Kidney (tissue), 14 donors: ENCODE data around the gene BPIFA2. TPM values are rescaled to one million over a fixed set of nuclear protein-coding genes. Genes with fewer than 3 reads are reported as not detected.

Experiments used
- DNase-seq, 5 donors: peaks; one replicate each; pipeline ENCODE4 v3.0.0-alpha.2; 2013 to 2020
- FAIRE-seq: peaks from 2 replicates; lab custom pipeline; 2012; peaks lifted over from hg19 to GRCh38; lab: Jason Lieb, UNC
- H3K27ac ChIP-seq, 2 donors: one replicate each; pipeline ENCODE4 v1.7.0; 2013; ENCODE audit warnings: low read depth in 2 of 2, low read length in 2 of 2, inconsistent platforms in 1 of 2
- H3K27me3 ChIP-seq: one replicate; pipeline ENCODE4 v1.7.1; 2013; ENCODE audit warnings: low read length, inconsistent platforms; ENCODE audit not compliant: control insufficient read depth, insufficient read depth
- H3K36me3 ChIP-seq, 3 donors: one replicate each; pipeline versions ENCODE4 v1.7.0 to v1.7.1; 2013; ENCODE audit warnings: low read length in 3 of 3, control low read depth in 1 of 3, inconsistent platforms in 1 of 3; ENCODE audit not compliant: insufficient read depth in 3 of 3, control insufficient read depth in 2 of 3
- H3K4me1 ChIP-seq, 3 donors: one replicate each; pipeline versions ENCODE4 v1.7.0 to v1.7.1; 2013; ENCODE audit warnings: low read length in 3 of 3, inconsistent platforms in 1 of 3, low read depth in 1 of 3; ENCODE audit not compliant: control insufficient read depth in 2 of 3, insufficient read depth in 2 of 3
- H3K4me3 ChIP-seq, 3 donors: one replicate each; pipeline versions ENCODE4 v1.7.0 to v1.8.1; 2013; ENCODE audit warnings: low read length in 3 of 3, control low read depth in 1 of 3, inconsistent platforms in 1 of 3
- H3K9ac ChIP-seq, 3 donors: one replicate each; pipeline versions ENCODE4 v1.7.0 to v1.7.1; 2013; ENCODE audit warnings: low read length in 3 of 3, control low read depth in 1 of 3, inconsistent platforms in 1 of 3
- H3K9me3 ChIP-seq, 3 donors: one replicate each; pipeline versions ENCODE4 v1.7.0 to v1.7.1; 2013; ENCODE audit warnings: low read length in 3 of 3, control low read depth in 1 of 3, inconsistent platforms in 1 of 3; ENCODE audit not compliant: control insufficient read depth in 2 of 3, insufficient read depth in 1 of 3
- CTCF ChIP-seq: IDR thresholded peaks from 3 replicates; pipeline ENCODE4 v1.5.1; 2012; ENCODE audit warnings: mild to moderate bottlenecking, moderate library complexity, borderline replicate concordance; ENCODE audit not compliant: insufficient read depth; ENCODE audit errors: extremely low read depth
- intact Hi-C: fragments of 100-400 bp; cut with DNase I; formaldehyde crosslinking; loops from one replicate; pipeline ENCODE4 v1.11.1; 2022
- polyA plus RNA-seq: library from polyadenylated mRNA; stranded (reverse); fragments of 350-450 nt; fragmentation: Illumina TruSeq; extraction: RNeasy Lipid Tissue Mini Kit (QIAGEN cat#74804); gene quantifications from one replicate; pipeline ENCODE4 v1.2.3, GENCODE V29; 2014; ENCODE audit warnings: low read depth, low replicate concordance; ENCODE audit not compliant: insufficient read depth
- total RNA-seq: library from RNA; stranded (reverse); fragmentation: NEBNext Ultra II Directional; extraction: Animal tissue kit (Norgen Biotek cat#: 25700); gene quantifications from one replicate; pipeline ENCODE4 v1.2.1, GENCODE V29; 2021
- donor health status: control.
- donor health status: control.
- donor health status: control.
- donor health status: control.
- donor health status: control.
- donor health status: DM: yes; HTN: yes; CAD: no.
- donor health status: Normal renal cell carcinoma (clear cell type).

The BPIFA2 gene
- total and polyA plus RNA-seq, 2 donors from 2014 or later = 0.54 TPM; not detected in 1

GRCh38 chr20:33132513-33133372 lies 35.2 kb upstream of the BPIFA2 start:
- intact Hi-C loops = no loop called here
- no peak overlapping the region for H3K27ac ChIP-seq
- peaks cover 0 to 6% (median 0%) of the 10 kb centered on the region in 3 donors for H3K9me3 ChIP-seq
- no peaks in the 10 kb centered on the region for H3K4me1 ChIP-seq
- no peak overlapping the region for H3K4me3 ChIP-seq
- DNase-seq (no peak), FAIRE-seq (no peak)
- H3K36me3 ChIP-seq = no peaks in the 10 kb centered on the region
- no peak overlapping the region for H3K9ac ChIP-seq
- TF ChIP-seq CTCF = no peak
- H3K27me3 ChIP-seq = no peaks in the 10 kb centered on the region

GRCh38 chr20:33133373-33133941 lies 34.5 kb upstream of the BPIFA2 start:
- H3K9me3 ChIP-seq = peaks cover 0 to 6% (median 0%) of the 10 kb centered on the region in 3 donors
- intact Hi-C loops = no loop called here
- no peak overlapping the region for H3K27ac ChIP-seq
- no peaks in the 10 kb centered on the region for H3K36me3 ChIP-seq
- no peak overlapping the region for H3K9ac ChIP-seq
- H3K27me3 ChIP-seq = no peaks in the 10 kb centered on the region
- H3K4me1 ChIP-seq = no peaks in the 10 kb centered on the region
- H3K4me3 ChIP-seq = no peak overlapping the region
- no peak for TF ChIP-seq CTCF
- no peak for DNase-seq
- no peak for FAIRE-seq

- Histone ChIP-seq H3K27me3 (no peaks in the 10 kb centered on the region), H3K27ac (no peak overlapping the region), H3K9me3 (peaks cover 0 to 6% (median 0%) of the 10 kb centered on the region in 3 donors), H3K36me3 (no peaks in the 10 kb centered on the region), H3K4me1 (no peaks in the 10 kb centered on the region), H3K4me3 (no peak overlapping the region), H3K9ac (no peak overlapping the region)
- no peak for DNase-seq
- FAIRE-seq = no peak
- intact Hi-C loops = no loop called here
- no peak for TF ChIP-seq CTCF
Measured at GRCh38 chr20:33137195-33137594, 30.8 kb upstream of the BPIFA2 start.
